HG02759 (cell line): ENCODE measurements around the gene DMGDH.

ENCODE experiments used
- ATAC-seq: cut with Tn5 transposase; IDR thresholded peaks from one replicate; pipeline ENCODE4 v1.9.1; 2021; ENCODE audit warnings: mild to moderate bottlenecking, moderate library complexity; ENCODE audit not compliant: unreplicated experiment

Gene DMGDH

DNA sequence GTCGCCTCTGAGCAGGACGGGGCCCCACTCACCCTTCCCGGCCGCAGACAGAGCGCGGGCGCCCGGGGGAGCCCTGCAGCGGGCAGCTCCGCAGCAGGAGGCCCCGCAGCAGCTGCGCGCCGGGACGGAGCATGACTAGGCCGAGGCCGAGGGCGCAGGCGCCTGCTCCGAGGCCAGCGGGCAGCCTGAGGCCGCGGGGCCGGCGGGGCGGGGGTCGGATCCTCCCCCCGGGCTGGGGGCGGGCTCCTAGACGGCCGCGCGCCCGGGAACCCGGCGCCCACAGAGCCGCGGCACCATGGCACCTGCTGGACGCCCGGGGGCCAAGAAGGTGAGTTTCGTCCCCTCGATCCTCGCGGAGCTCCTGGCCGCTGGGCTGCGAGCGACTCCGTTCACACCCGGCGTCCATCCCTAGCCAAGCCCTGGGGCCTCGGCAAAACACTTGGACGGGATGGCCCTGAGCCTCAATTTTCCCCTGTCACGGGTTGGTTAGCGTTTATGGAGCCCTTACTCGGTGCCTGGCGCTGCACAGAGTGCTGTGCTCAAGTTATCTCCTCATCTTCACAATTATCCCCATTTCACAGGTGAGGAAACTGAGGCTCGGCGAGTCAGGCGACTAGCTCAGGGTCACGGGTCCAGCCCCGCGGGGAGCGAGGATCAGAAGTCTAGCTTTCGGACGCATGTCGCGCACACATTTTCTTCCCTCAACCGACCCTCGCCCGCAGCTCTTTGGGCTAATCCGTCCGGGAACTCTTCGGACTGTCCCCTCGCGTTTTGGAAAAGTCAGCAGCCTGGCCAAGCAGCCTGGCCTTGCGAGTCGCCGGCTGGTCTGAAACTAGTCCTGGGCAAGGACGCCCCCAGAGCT, at the start of gene DMGDH, which contains the start of gene BHMT2:
Gene DMGDH, minus strand, starts transcription at position 187 of the 862 bp plus-strand sequence. Its CDS starts 54 bp downstream, at position 133.
Gene BHMT2, plus strand, starts transcription at position 280 of the 862 bp plus-strand sequence. Its CDS starts 16 bp downstream, at position 296.
- no peak for ATAC-seq

DNA sequence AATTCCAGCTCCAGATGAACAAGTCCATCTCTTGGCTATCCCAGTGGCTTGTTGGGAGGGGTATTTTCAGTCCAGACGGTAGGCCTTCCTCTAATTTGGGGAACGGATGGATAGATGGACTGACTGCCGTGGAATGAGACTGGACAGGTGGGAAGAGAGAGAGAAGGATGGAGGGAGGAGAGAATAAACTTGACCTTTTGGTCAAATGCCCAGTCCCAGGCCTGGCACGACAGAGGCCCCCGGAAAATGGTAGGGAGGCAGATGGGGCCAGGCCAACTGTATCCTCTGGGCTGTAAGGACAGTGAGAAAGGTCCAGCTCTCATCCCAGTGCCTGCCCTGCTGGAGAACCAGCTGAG, 43.2 kb upstream of the DMGDH start:
- no peak for ATAC-seq

DNA sequence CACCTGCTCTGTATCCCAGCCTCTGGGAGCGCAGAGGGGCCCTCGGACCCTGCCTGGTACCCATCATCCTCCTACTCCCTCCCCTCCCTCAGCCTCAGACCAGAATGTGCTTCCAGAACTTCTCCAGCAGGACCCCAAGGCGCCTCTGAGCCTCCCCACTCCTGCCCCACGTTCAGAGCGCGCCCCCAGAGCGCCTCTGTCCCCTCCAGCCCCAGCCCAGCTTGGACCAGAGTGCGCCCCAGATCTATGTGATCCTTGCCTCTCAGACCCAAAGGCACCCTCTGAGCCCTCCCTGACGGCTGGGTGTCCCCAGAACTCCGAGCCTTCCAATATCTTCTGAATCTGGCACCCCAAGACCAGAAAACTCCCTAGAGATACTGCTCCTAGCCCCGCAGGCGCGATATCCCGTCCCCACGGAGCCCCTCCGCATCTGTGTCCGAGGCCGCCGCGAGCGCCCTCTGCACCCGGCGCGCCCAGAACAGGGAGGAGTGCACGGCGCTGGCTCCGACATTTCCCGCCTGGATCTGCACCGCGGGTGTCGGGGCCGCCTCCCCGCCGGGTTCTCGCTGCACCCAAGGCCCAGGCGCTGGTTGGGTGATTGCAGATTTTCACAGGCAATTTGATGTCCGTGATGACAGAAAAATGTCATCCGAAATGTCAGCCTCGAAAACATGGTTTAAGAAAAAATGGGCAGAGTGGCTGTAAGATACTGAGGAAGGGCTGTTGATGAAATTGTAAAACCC, 42.7 kb upstream of the DMGDH start:
- ATAC-seq, result no peak

DNA sequence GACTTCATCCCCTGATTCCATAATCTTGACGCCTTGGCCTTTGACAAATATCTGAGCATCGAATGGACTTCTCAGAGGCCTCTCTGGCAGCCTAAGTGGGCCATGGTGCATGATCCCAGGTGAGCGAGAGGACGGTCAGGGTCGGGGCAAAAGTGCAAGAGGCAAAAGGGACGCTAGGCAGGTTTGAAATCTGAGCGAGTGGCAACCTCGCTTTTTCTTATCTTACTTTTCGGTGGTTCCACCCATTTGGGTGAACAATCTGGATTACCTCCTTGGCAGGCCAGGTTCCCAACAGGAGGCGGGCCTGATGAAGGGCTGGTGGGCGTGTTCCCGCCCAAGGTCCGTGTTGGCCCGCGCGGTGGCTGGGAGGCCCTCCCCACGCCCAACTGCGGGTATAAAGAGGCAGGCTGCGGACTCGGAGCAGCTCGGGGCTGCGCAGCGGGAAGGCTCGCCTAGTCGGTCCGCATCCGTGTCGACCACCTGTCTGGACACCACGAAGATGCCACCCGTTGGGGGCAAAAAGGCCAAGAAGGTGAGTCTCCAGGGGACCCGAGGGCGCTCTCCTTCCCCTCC, 42.0 kb upstream of the DMGDH start, which contains the start of gene BHMT:
Gene BHMT, plus strand, starts transcription at position 423 of the 573 bp plus-strand sequence. Its CDS starts 77 bp downstream, at position 500.
- no peak for ATAC-seq

DNA sequence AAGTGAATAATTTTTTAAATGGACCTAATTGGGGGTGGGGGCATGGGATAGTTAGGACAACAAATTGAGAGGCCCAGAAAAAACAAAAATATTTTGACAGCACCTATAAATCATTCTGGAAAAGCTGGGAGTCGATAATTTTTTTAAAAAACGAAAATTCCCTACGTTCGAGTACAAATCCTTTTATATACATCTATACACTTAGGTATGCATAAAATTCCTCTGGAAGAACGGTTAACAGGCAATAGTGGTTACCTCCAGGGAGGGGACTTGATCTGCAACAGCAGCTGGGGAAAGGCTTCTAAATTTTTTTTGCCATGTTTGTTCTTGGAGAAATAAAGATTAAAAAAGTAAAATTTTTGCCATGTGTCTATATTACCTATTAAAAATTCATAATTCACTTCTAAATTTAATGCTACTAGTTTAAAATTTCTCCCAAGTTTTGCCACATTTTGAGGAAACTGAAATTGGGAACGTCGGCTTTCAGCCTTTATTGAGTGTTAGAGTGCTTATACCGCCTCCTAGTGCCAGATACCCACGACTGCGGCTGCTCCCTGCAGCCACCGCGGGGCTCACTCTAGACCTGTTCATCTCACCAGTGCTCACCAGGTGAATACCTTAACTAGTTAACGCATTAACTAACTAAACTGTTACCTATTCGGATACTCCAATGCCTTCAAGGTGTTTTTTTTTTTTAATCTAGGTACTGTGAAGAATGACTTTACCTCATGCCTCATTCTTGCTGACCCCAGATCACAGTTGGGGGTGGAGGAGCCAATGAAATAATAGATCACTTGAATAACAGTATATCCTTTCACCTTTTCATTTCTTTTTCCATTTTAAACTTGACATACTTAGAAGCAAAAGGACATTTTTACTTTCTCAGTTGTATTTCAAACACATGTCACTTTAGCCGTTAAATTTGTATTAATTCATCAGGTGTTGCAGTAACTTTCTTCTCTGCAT, 40.3 kb upstream of the DMGDH start:
- ATAC-seq, result no peak

DNA sequence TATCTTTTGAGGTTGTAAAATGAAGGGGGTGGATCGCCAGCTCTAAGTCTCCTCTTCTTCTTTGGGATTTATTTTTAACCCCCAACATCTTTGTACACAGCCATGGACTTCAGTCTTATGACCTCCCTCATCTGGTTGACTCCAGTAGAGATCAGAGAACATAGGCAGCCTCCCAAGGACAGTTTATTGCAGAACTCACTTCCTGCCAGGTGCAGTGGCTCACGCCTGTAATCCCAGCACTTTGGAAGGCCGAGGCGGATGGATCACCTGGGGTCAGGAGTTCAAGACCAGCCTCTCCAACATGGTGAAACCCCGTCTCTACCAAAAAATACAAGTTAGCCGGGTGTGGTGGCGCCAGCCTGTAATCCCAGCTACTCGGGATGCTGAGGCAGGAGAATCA, 39.3 kb upstream of the DMGDH start:
- ATAC-seq, result no peak

DNA sequence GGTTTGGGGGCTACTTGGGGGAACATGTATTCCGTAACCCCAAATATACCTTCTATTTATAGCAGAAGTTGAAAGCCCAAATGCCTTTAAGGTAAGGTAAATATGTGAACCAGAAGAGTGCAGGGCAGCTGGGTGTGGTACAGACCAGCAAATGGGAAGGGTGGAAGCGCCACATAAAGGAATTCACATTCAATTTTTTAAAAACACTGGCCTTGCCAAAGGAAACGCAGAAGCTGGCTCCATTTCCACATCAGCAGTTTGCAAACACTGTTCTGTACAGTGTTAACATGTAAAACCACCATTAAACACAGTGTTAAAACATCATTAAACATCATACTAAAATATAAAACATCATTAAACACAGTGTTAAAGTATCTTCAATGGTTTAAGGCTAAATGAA, 38.6 kb upstream of the DMGDH start:
- ATAC-seq, result no peak

DNA sequence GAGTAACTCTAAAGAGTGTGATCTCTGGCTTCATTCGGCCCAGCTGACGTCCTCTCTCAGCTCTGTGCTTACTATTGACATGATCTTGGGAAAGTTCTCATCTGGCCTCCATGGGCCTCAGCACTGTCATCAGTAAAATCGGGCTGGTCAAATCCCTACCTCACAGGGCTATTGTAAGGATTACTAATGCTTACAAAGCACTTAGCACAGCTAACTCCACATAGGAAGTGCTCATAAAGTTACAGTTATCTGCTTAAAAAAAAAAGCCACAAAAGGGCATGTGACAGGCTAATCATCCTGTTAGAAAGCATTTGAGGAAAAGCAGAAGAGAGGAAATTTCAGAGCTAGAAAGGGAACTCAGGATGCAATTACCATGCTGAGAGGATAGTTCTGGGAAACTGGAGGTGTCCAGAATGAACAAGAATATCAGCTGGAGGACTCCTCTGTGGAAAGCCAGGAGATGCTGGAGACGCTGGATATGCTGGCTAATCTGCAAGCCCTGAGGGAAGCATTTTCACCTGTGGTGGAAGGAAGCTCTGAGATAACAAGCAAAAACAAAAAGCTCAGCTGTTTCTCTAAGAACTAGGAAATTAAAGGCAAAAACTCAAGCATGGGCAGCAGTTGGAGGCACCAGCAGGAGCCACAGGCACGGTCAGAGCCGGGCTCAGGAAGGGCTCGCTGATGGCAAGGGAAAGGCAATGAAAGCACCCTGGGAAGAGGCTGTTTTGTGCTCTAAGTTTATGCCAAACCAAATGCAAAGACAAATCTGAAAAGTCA, 37.7 kb upstream of the DMGDH start:
- no peak for ATAC-seq

DNA sequence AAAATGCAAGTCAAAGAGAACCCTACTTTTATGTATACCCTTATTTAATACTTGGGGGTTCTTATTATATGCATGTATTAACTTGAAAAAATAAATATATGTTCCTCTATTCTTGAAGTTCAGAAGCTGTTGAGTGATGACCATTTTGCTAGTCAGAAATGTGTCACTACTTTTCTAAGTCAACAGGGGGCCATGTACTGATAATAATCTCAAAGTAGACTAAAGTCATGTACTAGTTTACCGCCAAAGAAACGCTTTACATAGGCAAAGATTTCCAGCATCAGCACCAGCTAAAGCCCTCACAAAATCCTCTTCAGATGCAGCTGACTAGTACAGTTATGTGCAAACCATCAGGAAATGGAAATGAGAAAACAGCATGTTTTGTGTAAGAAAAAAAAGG, 36.4 kb upstream of the DMGDH start:
- no peak for ATAC-seq

DNA sequence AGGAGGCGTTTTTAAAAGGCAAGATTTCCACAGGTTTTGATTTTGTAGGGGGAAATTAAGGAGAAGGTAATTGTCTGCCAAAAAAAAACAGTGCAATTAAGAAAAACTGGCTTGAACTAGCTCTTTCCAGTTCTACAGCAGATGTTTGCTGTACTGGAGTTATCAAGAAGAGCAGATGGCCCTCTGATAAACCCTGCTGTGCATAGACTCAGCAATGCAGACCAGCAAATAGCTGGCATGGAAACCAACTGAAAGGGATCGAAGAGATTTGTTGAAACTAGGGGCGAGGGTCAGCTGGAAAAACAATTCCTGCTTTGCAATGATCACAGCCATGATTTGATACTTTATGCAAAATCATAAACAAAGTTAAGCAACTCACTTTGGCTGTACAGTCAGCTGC, 24.3 kb upstream of the DMGDH start:
- no peak for ATAC-seq

DNA sequence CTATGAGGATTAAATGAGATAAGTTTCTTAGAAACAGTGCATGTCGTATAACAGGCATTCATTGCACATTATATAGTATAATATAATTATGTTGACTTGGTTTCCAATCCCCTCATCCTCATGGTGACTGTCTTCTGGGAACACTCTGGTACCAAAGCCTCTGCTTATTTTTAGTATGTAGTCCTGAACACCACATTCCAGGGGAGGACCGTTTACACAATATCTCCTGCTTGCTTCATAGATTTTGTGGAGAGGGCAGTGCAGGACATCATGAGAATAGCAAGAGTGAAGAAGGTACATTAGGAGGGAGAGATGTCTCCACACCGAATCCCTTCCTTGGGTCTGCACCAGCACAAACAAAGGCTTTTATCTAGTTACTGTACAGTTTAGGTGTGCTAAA, 21.6 kb upstream of the DMGDH start:
- no peak for ATAC-seq

DNA sequence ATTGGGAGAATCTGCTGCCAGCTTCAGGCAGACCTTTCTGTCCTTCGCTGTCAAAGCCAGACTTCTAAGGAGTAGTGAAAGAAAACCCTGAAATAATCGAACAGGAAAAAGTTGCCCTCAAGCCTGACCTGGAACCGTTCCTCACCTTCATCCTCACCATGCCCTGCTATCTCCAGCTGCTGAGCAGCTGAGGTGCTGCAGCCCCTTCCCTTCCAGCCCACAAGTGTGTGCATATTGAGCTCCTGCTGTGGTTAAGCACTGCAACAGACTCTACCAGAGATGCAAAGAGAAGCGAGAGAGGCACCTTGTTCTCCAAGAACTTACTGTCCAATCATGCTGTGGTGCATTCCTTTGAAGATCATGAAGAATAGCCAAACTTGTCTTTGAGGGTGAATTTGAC, 19.0 kb upstream of the DMGDH start:
- ATAC-seq, result no peak

DNA sequence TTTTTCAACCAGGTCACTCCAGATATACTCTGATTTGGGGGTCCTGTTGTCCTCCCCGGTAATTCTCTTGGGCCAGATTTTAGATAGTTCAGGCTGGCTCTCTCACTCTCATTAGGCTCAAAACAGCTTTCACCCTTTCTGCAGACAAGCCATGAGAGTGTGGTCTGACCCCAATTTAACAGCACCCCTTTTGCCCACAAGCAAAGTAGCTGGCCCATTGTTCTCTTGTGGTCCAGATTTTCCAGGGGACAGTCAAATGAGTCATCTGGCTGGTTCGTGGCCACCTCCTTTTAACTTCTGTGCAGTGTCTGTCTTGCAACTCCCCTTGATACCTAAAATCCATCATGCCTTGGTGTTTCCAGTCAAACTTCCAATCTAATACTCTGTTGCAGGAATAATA, 16.6 kb upstream of the DMGDH start:
- no peak for ATAC-seq

DNA sequence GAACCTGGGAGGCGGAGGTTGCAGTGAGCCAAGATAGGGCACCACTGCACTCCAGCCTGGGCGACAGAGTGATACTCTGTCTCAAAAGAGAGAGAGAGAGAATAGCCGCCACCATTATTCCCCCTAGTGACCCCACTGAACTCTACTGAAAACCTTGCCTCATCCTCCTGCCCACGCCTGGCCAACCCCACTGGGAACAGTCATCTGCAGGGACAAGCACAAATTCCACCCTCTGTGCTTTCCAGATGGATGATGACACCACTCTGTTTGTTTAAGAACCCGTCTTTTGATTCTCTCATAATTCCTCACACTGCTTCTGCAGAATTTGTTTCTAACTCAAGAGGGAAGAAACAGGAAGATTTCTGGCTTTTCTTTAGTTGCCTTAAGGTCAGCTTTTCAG, 12.3 kb upstream of the DMGDH start:
- ATAC-seq, result no peak

DNA sequence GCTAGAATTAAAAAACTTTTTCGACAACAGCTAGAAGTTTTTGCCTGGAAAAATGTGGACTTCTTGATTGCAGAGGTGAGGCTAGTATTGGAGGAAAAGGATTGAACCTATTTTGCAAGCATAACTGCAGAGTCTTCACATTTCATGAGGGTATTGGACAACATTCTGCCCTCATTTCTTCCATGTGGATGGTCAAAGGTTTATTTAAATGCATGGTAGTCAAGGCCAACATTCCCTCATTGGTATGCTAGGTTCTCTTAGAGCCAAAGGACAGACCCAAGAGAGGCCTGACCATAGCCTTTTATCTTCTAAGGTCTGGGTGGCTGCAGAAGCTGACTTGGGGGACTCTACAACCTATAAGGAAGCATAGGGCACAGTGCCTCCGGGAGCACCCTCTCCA, 11.3 kb upstream of the DMGDH start:
- no peak for ATAC-seq

DNA sequence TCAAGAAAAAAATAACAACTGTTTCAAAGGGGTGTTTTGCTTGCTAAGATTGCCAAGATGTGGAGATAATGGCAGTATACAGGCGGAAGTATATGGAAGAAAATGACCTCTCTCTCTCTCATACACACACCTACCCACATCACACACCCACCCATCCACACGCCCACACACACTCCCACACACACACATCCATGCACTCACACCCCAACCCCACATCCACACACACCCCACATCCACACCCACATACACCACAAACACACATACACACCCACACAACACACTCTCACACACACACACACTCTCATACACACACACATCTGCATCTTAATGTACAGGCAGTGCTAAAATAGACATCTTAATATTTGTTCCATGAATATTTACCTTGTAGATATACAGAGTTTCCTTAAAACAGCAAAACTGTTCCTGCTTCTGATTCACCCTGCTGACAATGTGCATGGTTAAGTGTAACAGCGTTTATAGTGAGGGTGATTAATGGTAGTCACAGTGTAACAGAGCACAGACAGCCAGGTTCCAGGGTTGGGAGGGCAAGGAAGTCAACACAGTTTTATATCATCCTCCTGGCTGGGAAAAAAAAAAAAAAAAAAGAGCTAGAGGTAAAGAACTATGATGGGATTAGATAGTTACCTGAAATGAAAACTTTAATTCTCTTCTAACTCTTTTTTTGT, 8.3 kb upstream of the DMGDH start:
- ATAC-seq, result no peak

DNA sequence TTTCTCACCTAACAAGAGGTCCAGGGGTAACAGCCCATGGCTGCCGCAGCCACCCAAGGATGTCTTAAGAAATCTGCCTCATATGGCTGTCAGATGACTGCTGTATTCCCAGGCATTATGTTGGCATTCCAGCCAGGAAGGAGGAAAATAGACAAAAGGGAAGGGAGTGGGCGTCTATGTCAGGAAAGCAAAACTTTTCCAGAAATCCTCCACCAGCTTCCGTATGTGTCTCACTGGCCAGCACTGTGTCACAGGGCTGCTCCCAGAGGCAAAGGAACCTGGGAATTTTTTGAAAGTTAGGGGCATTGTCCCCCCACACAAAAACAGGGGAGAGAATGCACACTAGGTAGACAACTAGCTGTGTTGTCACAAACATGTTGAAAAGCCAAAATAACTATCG, 7.3 kb upstream of the DMGDH start:
- no peak for ATAC-seq

DNA sequence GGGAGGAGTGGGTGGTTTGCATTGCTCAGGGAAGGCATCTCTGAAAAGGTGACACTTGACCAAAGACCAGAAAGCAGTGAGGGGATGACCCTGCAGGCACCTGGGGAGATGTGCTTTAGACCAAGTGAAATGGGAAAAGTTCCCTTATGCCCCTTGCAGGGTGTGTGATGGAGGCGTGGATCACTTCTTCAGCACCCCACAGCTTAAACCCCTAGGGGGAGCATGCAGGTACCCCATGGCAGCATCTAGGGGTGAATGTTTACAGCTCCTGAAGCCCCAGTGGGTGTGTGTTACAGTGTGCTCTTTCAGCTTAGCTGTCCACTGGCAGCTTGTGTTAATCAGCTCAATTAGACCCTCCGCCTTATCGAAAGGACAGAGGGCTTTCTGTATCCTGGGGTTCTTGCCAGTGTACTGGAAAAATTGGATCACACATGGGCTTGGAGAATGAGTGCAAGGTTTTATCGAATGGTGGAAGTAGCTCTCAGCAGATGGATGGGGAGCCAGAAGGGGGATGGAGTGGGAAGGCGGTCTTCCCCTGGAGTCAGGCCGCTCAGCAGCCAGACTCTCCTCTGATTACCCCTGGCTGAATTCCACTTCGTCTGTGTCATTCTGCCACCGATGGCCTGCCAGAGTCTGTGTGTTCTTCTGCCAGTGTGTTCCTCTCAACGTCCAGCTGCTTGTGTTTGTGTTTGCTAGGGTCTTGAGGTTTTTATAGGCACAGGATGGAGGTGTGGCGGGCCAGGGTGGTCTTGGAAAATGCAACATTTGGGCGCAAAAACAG, 6.4 kb upstream of the DMGDH start:
- no peak for ATAC-seq
